GM12875 (cell line): ENCODE data around the gene KCNB1.

Experiments
- H3K4me3 ChIP-seq: one replicate; pipeline ENCODE4 v1.5.1; 2011; ENCODE audit warnings: low read depth, low read length, control low read depth
- CTCF ChIP-seq: IDR thresholded peaks from 2 replicates; pipeline ENCODE4 v1.5.1; 2011; ENCODE audit warnings: low read depth, mild to moderate bottlenecking, control low read depth, inconsistent platforms, low read length, moderate library complexity, borderline replicate concordance; ENCODE audit not compliant: insufficient read depth

Gene KCNB1

GRCh38 chr20:49501917-49502316, 19.4 kb upstream of the KCNB1 start:
- no peak overlapping the region for H3K4me3 ChIP-seq
- no peak for TF ChIP-seq CTCF

GRCh38 chr20:49497398-49497669, 14.9 kb upstream of the KCNB1 start:
- TF ChIP-seq CTCF, result no peak
- no peak overlapping the region for H3K4me3 ChIP-seq

- H3K4me3 ChIP-seq, result no peak overlapping the region
- TF ChIP-seq CTCF, result no peak
These were observed 14.3 kb upstream of the KCNB1 start for GRCh38 chr20:49496553-49497397.

GRCh38 chr20:49496043-49496442, 13.6 kb upstream of the KCNB1 start:
- TF ChIP-seq CTCF, result no peak
- H3K4me3 ChIP-seq, result no peak overlapping the region

- TF ChIP-seq CTCF, result no peak
These were observed 8.2 kb upstream of the KCNB1 start for GRCh38 chr20:49490689-49491088.

GRCh38 chr20:49489688-49490087, 7.2 kb upstream of the KCNB1 start:
- no peak overlapping the region for H3K4me3 ChIP-seq
- TF ChIP-seq CTCF, result no peak

More at GRCh38 chr20:49490689-49491088, 8.2 kb upstream of the KCNB1 start:
- no peak overlapping the region for H3K4me3 ChIP-seq

- no peak for TF ChIP-seq CTCF
- no peak overlapping the region for H3K4me3 ChIP-seq
These were observed 3.6 kb upstream of the KCNB1 start for GRCh38 chr20:49486064-49486463.
